Measurements from ENCODE around the gene KLRC3.
A peak's percentile ranks its signal among the peaks of the same experiment; 100 is the strongest.
"Not testable (repeated sequence)": the region's sequence is repeated elsewhere in the genome, so short reads cannot be mapped to it uniquely, and the experiment has no call there.

The KLRC3 gene

GRCh38 chr12:10368206-10369171 is 51.9 kb downstream of the KLRC3 start:
- DNase-seq (ENCODE audit: low spot score) = peak; percentile 56

DNA sequence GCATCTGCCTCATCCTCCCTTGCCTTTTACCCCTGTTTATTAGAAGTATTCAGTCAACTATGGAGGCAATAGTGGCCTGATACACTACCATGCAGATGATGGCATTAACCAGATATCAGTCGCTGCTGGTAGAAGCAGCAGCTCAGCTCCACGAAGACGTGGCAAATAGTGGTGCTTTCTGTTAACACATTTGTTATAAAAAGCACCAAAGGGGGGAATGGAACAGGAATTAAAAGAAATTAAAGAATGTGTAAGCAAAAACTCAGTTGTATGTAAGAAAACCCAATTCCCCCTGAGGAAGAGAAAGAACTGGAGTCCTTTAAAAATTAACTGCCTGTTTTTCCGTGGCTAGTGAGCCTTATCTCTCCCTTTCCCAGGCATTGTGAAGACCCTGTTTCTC is 52.7 kb downstream of the KLRC3 start:
- DNase-seq (ENCODE audit: low spot score) = not testable (repeated sequence)

DNA sequence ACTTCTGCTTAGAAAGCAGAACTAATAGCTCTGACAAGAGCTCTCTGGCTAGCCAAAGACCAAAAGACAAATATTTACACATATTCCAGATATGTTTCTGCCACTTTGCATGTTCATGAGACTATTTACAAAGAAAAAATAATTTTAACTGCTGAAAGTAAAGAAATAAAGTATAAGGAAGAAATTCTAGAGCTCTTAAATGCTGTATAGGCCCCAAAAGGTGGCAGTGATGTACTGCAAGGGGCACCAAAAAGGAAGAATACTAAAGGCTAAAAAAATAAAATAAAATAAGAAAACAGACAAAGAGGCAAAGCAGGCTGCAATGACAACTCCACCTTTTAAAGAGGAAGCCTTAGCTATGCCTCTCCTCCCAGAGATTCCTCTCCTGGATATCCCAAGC is 53.5 kb downstream of the KLRC3 start:
- DNase-seq (ENCODE audit: low spot score) = peak; percentile 63

- DNase-seq (ENCODE audit: low spot score) = peak; percentile 51
These were observed 54.5 kb downstream of the KLRC3 start for GRCh38 chr12:10365696-10366405.

DNA sequence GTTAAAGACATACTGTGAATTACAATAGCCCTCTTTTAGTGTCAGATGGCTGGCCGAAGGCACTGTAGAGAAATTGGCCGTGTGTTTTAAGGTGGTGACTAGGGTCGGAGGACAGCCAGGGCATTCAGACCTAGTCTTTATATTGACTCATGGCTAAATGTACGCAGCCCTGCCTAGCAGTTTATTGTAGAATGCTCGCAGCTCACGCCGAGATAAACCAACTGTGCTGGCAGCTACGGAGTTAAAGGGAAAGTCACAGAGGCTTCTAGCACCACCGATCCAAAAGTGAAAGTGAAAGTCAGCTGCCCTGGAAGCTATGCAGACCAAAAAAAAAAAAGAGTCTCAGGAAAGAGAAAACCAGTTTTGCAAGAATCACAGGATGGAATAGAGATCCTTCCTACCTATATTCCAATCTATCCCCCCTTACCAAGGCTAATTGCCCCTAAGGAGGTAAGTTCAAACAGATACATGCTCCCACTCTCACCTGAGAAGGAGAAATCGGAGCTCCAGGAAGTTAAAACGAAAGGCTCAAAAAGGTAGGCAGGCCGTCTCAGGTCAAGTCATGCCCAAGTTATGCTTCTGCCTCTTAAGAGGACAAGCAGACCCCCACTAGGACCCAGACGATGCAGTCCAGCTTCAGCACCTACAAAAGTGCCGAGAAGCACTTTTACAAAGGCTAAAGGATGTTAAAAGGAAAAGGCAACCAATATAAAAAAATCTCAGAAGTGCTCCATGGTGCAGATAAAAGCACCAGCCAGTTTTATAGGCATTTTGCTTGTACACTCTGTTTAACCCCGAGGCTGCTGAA is 55.4 kb downstream of the KLRC3 start:
- peak; percentile 85 for DNase-seq (ENCODE audit: low spot score)

DNA sequence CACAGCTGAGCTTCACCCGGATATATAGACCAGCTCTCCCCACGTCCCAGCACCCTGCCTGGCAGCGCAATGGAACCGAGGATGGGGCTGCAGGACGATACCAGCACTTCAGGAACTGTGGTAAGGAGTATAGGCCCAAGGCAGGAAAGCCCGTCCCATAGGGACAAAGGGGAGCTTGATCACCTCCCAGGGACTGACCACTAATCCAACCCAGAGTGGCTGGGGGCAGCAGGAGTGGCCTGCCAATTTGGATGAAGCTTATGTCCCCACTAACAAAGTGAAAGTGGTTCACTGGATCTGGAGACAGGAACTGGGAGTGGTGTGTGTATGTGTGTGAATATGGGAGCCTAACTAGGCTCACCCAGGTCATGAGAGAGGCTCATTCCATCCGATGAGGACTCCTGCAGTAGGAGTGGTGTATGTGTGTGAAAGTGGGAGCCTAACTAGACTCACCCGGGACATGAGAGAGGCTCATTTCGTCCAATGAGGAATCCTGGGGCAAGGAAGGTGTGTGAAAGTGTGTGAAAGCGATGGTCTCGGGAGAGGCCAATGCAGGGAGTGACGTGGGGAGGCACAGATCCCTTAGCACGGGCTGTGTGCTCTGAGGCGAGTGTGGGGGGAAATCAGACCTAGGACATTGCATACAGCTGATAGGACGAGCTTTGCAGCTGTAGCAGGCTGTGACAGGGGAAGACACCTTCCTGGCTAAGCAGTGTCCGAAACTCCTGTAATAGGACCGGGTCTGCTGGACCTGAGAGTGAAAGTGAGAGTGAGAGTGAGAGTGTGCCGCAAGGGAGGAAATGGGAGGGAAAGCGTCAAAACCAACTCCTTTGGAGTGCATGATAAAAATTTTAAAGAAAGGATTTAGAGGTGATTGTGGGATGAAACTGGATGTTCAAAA is 56.2 kb downstream of the KLRC3 start:
- DNase-seq (ENCODE audit: low spot score) = peak; percentile 78

GRCh38 chr12:10363658-10363913 is 56.8 kb downstream of the KLRC3 start:
- no peak for DNase-seq (ENCODE audit: low spot score)

- no peak for DNase-seq (ENCODE audit: low spot score)
These were observed 57.4 kb downstream of the KLRC3 start for GRCh38 chr12:10362828-10363657.

DNA sequence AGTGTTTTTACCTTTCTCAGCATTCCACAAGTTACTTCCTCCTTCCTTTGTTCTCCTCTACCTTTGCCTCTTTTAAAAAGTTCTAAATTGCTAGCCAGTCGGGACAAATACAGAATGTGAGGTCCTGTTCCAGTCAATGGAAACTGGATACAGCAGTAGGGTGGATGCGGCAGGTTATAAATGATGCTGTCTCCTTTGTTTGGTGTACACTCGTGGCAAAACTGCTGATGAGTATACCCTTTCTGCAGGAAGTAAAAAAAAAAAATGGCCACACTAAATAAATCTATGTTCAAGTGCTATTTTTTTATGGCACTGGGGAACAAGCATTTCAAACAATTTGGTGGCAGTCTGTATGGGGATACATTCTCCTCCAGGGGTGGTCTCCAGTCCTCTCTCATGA is 58.1 kb downstream of the KLRC3 start:
- no peak for DNase-seq (ENCODE audit: low spot score)
